Suprapubic skin (tissue), 4 donors: Measurements from ENCODE around the gene ETNK2. TPM values are rescaled to one million over a fixed set of nuclear protein-coding genes. Genes with fewer than 3 reads are reported as not detected.

Experiments
- DNase-seq, 2 donors: peaks; one replicate each; pipeline ENCODE4 v3.0.0-alpha.2; 2019; ENCODE audit warnings: low spot score in 2 of 2
- H3K27ac ChIP-seq: fragments of 200-600 bp; sonication (generic); one replicate; pipeline ENCODE4 v1.5.1; 2019
- H3K27me3 ChIP-seq: fragments of 200-600 bp; sonication (generic); one replicate; pipeline ENCODE4 v1.5.1; 2019
- H3K36me3 ChIP-seq: fragments of 200-600 bp; sonication (generic); one replicate; pipeline ENCODE4 v1.5.1; 2019
- H3K4me1 ChIP-seq: fragments of 200-600 bp; sonication (generic); one replicate; pipeline ENCODE4 v1.5.1; 2019
- H3K4me3 ChIP-seq: fragments of 200-600 bp; sonication (generic); one replicate; pipeline ENCODE4 v1.5.1; 2019; ENCODE audit warnings: mild to moderate bottlenecking
- H3K9me3 ChIP-seq: fragments of 200-600 bp; sonication (generic); one replicate; pipeline ENCODE4 v1.5.1; 2019
- CTCF ChIP-seq, 2 donors: fragments of 200-600 bp in 1 of 2; fragments of 450-650 bp in 1 of 2; sonication (generic) in 1 of 2; IDR thresholded peaks; one replicate each; pipeline ENCODE4 v1.5.1; 2016 to 2019; ENCODE audit warnings: antibody characterized with exemption in 2 of 2, mild to moderate bottlenecking in 1 of 2, moderate library complexity in 1 of 2
- EP300 ChIP-seq: sonication (generic); formaldehyde crosslinking; IDR thresholded peaks from one replicate; pipeline ENCODE4 v1.6.1; 2017; ENCODE audit warnings: antibody characterized with exemption
- POLR2A ChIP-seq, 2 donors: fragments of 450-650 bp; IDR thresholded peaks; one replicate each; pipeline ENCODE4 v1.6.1; 2017; ENCODE audit warnings: antibody characterized with exemption in 2 of 2, mild to moderate bottlenecking in 2 of 2, moderate library complexity in 2 of 2
- POLR2AphosphoS5 ChIP-seq, 3 donors: sonication (generic); formaldehyde crosslinking; IDR thresholded peaks; one replicate each; pipeline ENCODE4 v1.6.1; 2017; ENCODE audit warnings: antibody characterized with exemption in 3 of 3
- WGBS: methylation state at CpG from one replicate; pipeline ENCODE4 v1.1.5; 2018; 5-methylcytosine and 5-hydroxymethylcytosine counted together
- total RNA-seq, 4 donors: library from RNA; depleted of rRNA; stranded (reverse); fragments of >200 nt; gene quantifications; one replicate each; pipeline ENCODE4 v1.1.0, GENCODE V29; 2016

ETNK2 gene
- total RNA-seq, 4 donors from 2014 or later, result 25.5 to 47.7 (median 36.0) TPM

DNA sequence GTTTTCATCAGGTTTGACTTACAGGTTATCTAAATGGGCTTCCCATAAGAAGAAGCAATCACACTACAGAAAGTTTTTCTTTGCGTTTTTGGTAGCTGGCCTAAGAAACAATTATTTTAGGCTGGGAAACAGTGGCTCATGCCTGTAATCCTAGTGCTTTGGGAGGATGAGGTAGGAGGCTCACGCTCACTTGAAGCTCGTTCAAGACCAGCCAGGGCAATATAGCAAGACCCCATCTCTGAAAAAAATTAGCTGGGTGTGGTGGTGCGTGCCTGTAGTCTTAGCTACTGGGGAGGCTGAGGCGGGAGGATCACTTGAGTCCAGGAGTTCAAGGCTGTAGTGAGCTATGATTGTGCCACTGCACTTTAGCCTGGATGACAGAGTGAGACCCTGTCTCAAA is 15.9 kb upstream of the ETNK2 start:
- H3K4me1 ChIP-seq, result peaks cover 1% of the 10 kb centered on the region
- no peaks in the 10 kb centered on the region for H3K27me3 ChIP-seq
- TF ChIP-seq CTCF (IDR thresholded peaks at IDR 0.05) (no peak), POLR2A (IDR thresholded peaks at IDR 0.05) (no peak), POLR2AphosphoS5 (IDR thresholded peaks at IDR 0.05) (no peak), EP300 (no peak)
- H3K36me3 ChIP-seq, result no peaks in the 10 kb centered on the region
- H3K4me3 ChIP-seq, result no peak overlapping the region
- H3K27ac ChIP-seq, result no peak overlapping the region
- no peak for DNase-seq
- WGBS, result 89% methylated on average over 5 of the region's 5 CpGs
- peaks cover 10% of the 10 kb centered on the region for H3K9me3 ChIP-seq

GRCh38 chr1:204166219-204166618 is 14.4 kb upstream of the ETNK2 start, which contains the start of gene REN:
TSS of gene REN (minus strand) at chr1:204166337. CDS start at chr1:204166293, 44 bp downstream.
- no peak for DNase-seq
- Histone ChIP-seq H3K36me3 (no peaks in the 10 kb centered on the region), H3K27ac (no peak within 1 kb of the TSS), H3K9me3 (peaks cover 10% of the 10 kb centered on the region), H3K27me3 (no peaks in the 10 kb centered on the region), H3K4me1 (peaks cover 8% of the 10 kb centered on the region), H3K4me3 (no peak within 1 kb of the TSS)
- WGBS, result 66% methylated on average over 5 of the region's 5 CpGs
- TF ChIP-seq POLR2AphosphoS5 (IDR thresholded peaks at IDR 0.05), result no peak

DNA sequence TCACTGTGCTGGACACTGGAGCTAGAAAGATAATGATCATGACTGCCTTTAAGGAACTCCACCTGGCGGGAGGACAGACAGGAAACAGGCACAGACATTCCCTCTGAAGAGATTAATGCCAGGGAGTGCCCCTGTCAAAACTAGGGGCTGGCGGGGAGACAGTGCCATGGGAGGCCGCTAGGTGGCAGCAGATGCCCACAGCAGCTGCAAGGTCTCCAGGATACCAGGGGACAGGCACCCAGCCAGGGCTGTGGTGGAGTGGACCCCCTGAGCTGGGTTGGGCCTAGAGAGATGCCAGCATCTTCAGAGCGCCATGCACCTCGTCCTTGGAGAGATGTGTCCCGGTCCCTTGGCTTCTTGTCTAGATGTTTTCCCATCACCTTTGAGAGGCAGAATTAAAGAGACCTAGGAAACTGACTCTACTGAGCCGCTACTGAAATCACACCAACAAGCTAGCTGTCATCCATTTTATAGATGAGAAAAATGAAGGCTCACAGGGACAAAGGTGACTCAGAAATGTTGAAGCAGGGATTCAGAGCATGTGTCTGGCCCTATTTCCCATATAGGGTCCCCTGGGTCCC is 10.7 kb upstream of the ETNK2 start:
- Histone ChIP-seq H3K4me3 (no peak overlapping the region), H3K9me3 (no peaks in the 10 kb centered on the region), H3K27me3 (no peaks in the 10 kb centered on the region), H3K36me3 (no peaks in the 10 kb centered on the region), H3K4me1 (peaks cover 8% of the 10 kb centered on the region), H3K27ac (no peak overlapping the region)
- whole genome bisulfite sequencing, result 10% methylated on average over 7 of the region's 7 CpGs
- peak; percentile 87 to 92 for DNase-seq
- no peak for TF ChIP-seq POLR2AphosphoS5 (IDR thresholded peaks at IDR 0.05)
- no peak for TF ChIP-seq POLR2A (IDR thresholded peaks at IDR 0.05)
- TF ChIP-seq EP300, result no peak
- peak; percentile 97 to 98 for TF ChIP-seq CTCF (IDR thresholded peaks at IDR 0.05)

GRCh38 chr1:204161609-204162493 is 10.0 kb upstream of the ETNK2 start:
- no peaks in the 10 kb centered on the region for H3K27me3 ChIP-seq
- H3K9me3 ChIP-seq, result no peaks in the 10 kb centered on the region
- DNase-seq, result no peak
- no peak for TF ChIP-seq CTCF (IDR thresholded peaks at IDR 0.05)
- no peak for TF ChIP-seq EP300
- no peak for TF ChIP-seq POLR2A (IDR thresholded peaks at IDR 0.05)
- TF ChIP-seq POLR2AphosphoS5 (IDR thresholded peaks at IDR 0.05), result no peak
- H3K4me3 ChIP-seq, result no peak overlapping the region
- H3K4me1 ChIP-seq, result peaks cover 8% of the 10 kb centered on the region
- no peaks in the 10 kb centered on the region for H3K36me3 ChIP-seq
- WGBS, result 48% methylated on average over 12 of the region's 14 CpGs
- H3K27ac ChIP-seq, result no peak overlapping the region

GRCh38 chr1:204157962-204158361 is 6.1 kb upstream of the ETNK2 start:
- no peaks in the 10 kb centered on the region for H3K36me3 ChIP-seq
- no peak overlapping the region for H3K27ac ChIP-seq
- H3K4me3 ChIP-seq, result no peak overlapping the region
- 69% methylated on average over 6 of the region's 6 CpGs for WGBS
- H3K9me3 ChIP-seq, result no peaks in the 10 kb centered on the region
- TF ChIP-seq CTCF (IDR thresholded peaks at IDR 0.05), result no peak
- H3K4me1 ChIP-seq, result peaks cover 22% of the 10 kb centered on the region
- DNase-seq, result no peak
- H3K27me3 ChIP-seq, result no peaks in the 10 kb centered on the region
